Dedifferentiated amniotic fluid mesenchymal stem cell (primary cell): ENCODE data around the gene GAS2.

Experiments
- DNase-seq: peaks from one replicate; pipeline ENCODE4 v3.0.0-alpha.2; 2016; ENCODE audit errors: extremely low spot score

Gene GAS2

GRCh38 chr11:22674470-22675439 lies 8.3 kb downstream of the GAS2 start:
- DNase-seq = no peak

- DNase-seq = no peak
Measured at GRCh38 chr11:22677153-22677903, 10.9 kb downstream of the GAS2 start.

- no peak for DNase-seq
Measured at GRCh38 chr11:22680628-22681027, 14.2 kb downstream of the GAS2 start.

GRCh38 chr11:22681281-22681812 lies 14.9 kb downstream of the GAS2 start:
- DNase-seq = no peak

GRCh38 chr11:22684082-22684481 lies 17.7 kb downstream of the GAS2 start:
- DNase-seq = no peak

GRCh38 chr11:22685111-22685510 lies 18.7 kb downstream of the GAS2 start:
- DNase-seq = no peak

GRCh38 chr11:22688914-22689313 lies 22.5 kb downstream of the GAS2 start:
- DNase-seq = no peak

- DNase-seq = no peak
Measured at GRCh38 chr11:22690257-22690656, 23.8 kb downstream of the GAS2 start.

GRCh38 chr11:22690871-22691270 lies 24.5 kb downstream of the GAS2 start:
- DNase-seq = no peak

- DNase-seq = no peak
Measured at GRCh38 chr11:22699388-22699787, 33.0 kb downstream of the GAS2 start.

GRCh38 chr11:22702031-22702430 lies 35.6 kb downstream of the GAS2 start:
- DNase-seq = no peak

GRCh38 chr11:22703040-22703439 lies 36.6 kb downstream of the GAS2 start:
- DNase-seq = peak; percentile 54

- DNase-seq = no peak
Measured at GRCh38 chr11:22703591-22703990, 37.2 kb downstream of the GAS2 start.

- no peak for DNase-seq
Measured at GRCh38 chr11:22707119-22707899, 40.9 kb downstream of the GAS2 start.

GRCh38 chr11:22711071-22711770 lies 44.8 kb downstream of the GAS2 start:
- DNase-seq = no peak

- no peak for DNase-seq
Measured at GRCh38 chr11:22711880-22712279, 45.5 kb downstream of the GAS2 start.

GRCh38 chr11:22713336-22713735 lies 46.9 kb downstream of the GAS2 start:
- no peak for DNase-seq

- DNase-seq = no peak
Measured at GRCh38 chr11:22715971-22716370, 49.6 kb downstream of the GAS2 start.

GRCh38 chr11:22720457-22720856 lies 54.0 kb downstream of the GAS2 start:
- no peak for DNase-seq

- no peak for DNase-seq
Measured at GRCh38 chr11:22723274-22723673, 56.9 kb downstream of the GAS2 start.

- no peak for DNase-seq
Measured at GRCh38 chr11:22725079-22725478, 58.7 kb downstream of the GAS2 start.
